Dermis microvascular lymphatic vessel endothelial cell (primary cell): ENCODE results near the gene SLC25A13. TPM values are rescaled to one million over a fixed set of nuclear protein-coding genes. Genes with fewer than 3 reads are reported as not detected.
A peak's percentile ranks its signal among the peaks of the same experiment; 100 is the strongest.
"Not testable (repeated sequence)": the region's sequence is repeated elsewhere in the genome, so short reads cannot be mapped to it uniquely, and the experiment has no call there.

ENCODE experiments used
- DNase-seq, 2 donors: peaks; one replicate each; pipeline versions ENCODE4 v3.0.0 to v3.0.0-alpha.2; 2010; ENCODE audit warnings: low read depth in 2 of 2
- total RNA-seq: library from RNA; depleted of rRNA; stranded (reverse); fragments of >200 nt; gene quantifications from 2 replicates; pipeline ENCODE4 v1.2.1, GENCODE V29; 2014

The SLC25A13 gene
- total RNA-seq, 1 donor from 2014 or later, result 21.6 TPM

DNA sequence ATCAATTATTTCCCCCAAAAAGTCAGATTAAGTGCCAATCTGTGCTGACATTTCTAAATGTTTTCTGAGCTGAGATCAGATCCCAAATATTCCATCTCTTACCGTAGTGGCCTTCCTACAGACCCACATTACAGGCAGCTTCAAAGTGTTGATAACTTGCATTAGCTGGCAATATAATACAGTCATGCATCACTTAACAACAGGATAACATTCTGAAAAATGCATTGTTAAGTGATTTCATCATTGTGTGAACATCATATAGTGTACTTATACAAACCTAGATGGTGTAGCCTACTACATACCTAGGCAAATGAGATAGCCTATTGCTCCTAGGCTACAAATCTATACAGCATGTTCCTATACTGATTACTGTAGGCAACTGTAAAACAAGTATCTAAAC lies 22.4 kb downstream of the SLC25A13 start:
- DNase-seq, result no peak

- DNase-seq, result no peak
Measured at GRCh38 chr7:96297876-96298275, 24.0 kb downstream of the SLC25A13 start.

GRCh38 chr7:96297446-96297845 lies 24.5 kb downstream of the SLC25A13 start:
- not testable (repeated sequence) for DNase-seq

- not testable (repeated sequence) for DNase-seq
Measured at GRCh38 chr7:96293911-96294310, 28.0 kb downstream of the SLC25A13 start.

DNA sequence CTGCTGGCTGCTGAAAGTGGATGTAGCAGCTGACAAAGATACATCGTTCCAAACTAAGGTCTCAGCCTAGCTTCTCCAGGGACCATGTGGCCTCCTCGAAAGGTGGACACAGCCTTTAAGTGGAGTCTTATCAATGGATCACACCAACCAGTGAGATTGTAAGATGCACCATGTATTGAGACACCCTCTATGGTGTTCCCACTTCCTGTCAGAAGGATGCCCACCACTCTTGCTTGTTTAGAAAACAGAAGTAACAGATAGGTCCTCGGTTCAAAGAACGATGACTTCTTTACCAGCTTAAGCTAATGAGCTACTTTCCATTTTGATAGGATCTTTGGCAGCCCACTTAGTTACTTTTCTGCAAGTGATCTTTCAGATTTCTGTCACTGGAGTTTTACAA lies 34.3 kb downstream of the SLC25A13 start:
- DNase-seq, result no peak

GRCh38 chr7:96287132-96287531 lies 34.8 kb downstream of the SLC25A13 start:
- DNase-seq, result no peak

DNA sequence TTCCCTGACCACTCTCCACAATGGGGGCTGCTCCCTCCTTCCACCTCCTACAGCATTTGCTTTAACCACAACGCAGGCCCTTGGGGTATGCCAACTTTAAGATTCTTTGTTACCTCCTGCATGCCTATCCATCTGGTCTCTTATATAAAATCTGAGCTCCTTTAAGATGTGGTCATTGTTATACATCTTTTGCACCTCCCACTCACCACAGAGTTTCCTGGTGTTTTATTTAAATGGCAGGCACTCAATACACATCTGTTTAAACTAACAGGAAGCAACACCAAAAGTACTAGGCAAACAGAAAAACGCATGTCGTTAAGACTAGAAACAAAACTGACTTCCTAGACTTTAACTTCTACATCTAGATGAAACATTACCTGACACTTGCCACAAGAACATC lies 36.3 kb downstream of the SLC25A13 start:
- DNase-seq, result peak in 1 of 2 donors; percentile 24

GRCh38 chr7:96284835-96285234 lies 37.1 kb downstream of the SLC25A13 start:
- DNase-seq, result no peak

DNA sequence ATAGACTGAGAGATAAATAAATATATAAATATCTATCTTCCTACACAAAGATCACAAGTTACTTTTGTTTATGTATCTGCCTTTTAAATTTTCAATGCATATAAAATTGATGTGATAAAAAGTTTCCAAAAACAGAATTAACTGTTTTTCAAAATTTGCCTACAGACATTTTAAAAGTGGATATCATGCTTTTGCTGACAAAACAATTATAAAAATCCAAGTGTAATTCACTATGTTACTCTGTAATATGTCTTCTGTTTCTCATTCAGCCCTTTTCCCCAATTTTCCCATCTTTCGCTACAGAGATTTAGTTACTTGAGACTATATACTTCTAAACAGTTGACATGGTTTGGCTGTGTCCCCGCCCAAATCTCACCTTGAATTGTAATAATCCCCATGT lies 37.7 kb downstream of the SLC25A13 start:
- DNase-seq, result no peak

DNA sequence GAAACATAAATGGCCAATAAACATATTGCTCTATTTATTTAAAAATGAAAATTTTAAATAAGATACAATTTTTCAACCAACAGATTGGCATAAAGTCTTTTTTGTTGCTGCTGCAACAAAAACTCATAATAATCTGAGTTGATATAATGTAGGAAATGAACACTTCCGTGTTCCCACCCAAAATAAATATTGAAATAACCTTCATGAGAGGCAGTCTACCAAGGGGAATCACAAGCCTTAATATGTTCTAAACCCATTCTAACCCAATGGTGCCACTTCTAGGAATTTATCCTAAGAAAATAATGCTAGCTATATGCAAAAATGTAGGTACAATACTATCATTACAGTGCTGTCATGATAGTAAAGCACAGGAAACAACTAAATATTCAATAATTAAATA lies 39.1 kb downstream of the SLC25A13 start:
- peak; percentile 25 to 38 for DNase-seq

DNA sequence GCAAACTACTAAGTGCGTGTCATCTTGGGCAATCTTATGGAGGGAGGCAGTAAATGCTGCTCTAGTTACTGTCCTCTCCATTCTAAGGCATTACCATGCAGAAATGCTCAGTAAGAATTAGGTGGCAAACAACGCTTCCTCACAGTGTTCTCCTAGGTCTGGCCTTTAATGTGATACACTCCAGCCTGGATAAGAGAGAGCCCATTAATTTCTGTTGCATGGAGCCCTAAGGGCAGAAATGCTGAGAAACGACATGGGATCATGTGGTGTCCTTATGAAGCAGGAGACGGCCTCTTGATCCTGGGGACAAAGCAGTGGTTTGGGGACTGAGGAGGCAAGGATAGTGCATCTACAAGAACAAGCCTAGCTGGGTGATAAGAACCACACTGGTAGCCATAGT lies 44.0 kb downstream of the SLC25A13 start:
- DNase-seq, result no peak

DNA sequence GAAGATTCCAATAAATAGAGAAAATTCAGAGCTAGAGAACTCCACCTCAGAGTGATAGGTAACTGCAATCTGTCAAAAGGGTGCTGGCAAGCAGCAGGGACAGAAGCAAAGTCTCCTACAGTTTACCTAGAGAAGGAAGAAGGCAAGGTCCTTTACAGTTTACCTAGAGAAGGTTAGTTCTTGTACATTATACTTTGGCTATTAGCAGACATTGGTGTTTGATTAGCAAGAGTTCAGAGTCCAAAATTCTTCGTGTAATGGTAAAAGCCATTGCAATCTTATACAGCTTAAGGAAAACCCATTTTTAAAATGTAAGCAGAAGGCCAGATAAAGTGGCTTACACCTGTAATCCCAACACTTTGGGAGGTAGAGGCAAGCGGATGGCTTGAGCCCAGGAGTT lies 45.9 kb downstream of the SLC25A13 start:
- no peak for DNase-seq

DNA sequence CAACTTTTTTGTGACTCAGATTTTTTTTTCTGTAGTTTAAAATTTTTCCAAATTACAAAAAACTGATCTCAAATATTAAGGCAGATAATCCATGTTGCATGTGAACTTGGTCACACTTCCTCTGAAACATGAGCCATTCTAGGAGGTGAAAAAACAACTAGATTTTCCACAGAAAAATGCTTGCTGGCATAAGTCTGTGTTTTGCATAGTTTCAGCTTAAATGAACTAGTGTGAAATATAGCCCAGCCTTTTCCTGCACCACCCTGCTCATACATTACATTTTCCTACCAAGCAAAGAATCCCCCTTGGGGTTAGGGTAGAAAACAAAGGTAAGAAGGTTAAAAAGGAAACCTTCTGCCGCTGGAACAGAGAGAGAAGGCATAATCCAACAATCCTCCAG lies 48.2 kb downstream of the SLC25A13 start:
- DNase-seq, result peak; percentile 55 to 70

DNA sequence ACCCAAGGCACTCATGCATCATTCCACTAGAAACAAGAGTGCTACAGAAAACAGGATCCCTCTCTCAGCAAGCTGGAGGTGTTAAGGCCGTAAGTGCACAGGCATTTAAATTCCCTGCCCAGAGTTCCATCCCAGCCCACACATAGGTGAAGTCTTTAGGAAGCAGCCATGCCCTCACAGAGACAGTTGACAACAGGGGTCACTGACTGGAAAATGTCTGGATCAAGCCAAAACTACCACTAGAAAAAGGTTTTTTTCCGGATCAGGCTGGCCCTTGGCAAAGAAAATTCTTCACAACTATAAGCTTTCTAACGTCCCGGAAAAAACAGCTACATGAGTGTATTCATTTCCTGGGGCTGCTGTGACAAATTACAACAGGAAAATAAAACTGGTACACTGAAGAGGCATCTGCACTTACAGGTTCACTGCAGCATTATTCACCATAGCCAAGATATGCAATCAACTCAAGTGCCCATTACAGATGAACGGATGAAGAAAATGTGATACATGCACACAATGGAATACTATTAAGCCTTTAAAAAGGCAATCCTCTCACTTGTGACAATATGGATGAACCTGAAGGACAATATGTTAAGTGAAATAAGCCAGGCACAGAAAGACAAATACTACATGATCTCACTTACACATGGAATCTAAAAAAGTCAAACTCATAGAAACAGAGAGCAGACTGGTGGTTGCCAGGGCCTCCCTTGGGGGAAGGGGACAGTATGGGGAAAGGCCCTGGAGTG lies 52.5 kb downstream of the SLC25A13 start:
- DNase-seq, result peak; percentile 61 to 94

DNA sequence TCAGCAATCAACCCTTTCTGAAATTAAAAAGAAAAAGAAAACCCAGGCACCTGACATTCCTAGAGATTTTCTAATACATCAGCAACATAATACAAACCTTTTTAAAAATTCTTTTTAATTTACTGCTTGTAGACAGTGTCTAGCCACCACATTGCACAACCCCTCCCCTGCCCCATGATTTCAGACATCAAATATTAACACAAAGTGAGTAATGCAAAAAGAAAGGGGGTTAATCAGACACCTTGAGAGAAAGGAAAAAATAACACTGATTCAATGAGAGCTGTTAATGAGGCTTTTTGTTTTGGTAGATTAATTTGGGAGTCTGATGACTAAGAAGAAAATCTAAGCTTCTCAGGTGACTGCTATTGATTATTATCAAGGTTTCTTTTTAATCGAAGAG lies 55.3 kb downstream of the SLC25A13 start:
- no peak for DNase-seq

- DNase-seq, result no peak
Measured at GRCh38 chr7:96266015-96266414, 55.9 kb downstream of the SLC25A13 start.

DNA sequence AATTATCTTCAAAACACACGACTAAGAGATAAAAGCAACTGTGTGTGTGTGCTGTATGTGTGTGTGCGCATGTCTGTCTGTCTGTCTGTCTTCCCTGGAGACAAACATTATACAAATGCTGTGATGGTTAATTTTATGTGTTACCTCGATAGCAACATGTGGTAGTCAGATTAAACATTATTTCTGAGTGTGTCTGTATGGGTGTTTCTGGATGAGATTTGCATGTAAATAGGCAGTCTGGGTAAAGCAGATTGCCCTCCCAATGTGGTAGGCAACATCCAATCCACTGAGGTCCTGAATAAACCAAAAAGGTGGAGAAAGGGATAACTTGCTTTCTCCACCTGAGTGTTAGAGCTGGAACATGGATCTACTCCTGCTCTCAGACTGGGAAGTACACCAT lies 67.9 kb downstream of the SLC25A13 start:
- no peak for DNase-seq

- DNase-seq, result peak in 1 of 2 donors; percentile 64
Measured at GRCh38 chr7:96253441-96253840, 68.5 kb downstream of the SLC25A13 start.

DNA sequence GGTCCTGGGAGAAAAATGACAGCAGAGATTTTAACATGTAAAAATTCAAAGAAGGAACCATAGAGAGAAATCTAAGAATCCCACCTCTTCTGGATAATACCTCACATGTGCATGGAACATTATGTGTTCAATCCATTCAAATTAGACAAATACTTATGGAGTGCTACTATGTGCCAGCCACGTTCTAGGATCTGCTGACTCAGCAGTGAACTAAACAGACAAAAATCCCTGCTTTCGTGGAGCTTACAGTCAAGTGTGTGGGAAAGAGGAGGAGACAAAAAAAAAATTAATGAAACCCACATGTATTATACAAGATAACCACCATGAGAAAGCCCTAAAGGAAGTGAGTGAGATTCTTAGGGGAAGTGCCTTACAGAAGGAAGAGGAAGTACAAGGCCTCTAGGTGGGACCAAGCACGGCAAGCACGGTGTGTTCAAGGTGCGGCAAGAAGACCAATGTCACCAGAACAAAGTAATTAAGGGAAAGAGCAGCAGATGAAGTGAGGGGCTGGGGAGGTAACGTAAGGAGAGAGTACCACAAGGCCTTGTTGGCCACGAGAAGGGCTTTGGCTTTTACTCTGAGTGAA lies 71.0 kb downstream of the SLC25A13 start:
- DNase-seq, result no peak

DNA sequence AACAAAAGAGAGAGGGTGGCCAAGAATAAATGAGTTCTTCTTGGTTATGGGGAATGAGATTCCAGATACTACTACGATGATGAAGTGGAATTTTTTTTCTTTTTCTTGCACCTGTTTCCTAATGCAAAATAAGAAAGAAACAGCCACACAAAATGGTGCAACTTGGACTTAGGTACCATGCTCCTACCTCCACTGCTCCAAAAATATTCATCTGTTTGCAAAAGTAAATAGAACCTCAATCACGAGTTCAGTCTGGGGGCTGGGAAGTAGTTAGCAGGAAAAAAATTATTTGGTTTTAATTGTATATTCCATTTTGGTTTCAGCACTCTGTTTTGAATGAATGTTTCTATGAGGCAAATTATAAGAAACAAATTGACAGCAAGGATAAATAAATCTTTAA lies 73.5 kb downstream of the SLC25A13 start:
- DNase-seq, result no peak

- DNase-seq, result no peak
Measured at GRCh38 chr7:96246919-96247318, 75.0 kb downstream of the SLC25A13 start.

DNA sequence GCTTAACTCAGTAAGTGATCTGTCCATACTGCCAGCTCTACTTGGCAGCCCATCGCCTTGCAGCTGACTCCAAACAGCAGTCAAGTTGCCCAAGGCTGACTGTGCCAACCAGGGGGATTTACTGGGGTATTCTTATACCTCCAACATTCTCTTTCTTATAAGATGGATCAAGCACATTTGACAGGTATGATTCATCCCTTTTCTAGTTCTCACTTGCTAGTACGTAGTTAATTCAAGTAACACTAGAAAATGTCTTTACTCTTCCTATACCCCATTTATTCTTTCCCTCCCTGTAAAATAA lies 77.0 kb downstream of the SLC25A13 start:
- DNase-seq, result no peak

GRCh38 chr7:96244244-96244991 lies 77.5 kb downstream of the SLC25A13 start:
- DNase-seq, result no peak
